22Rv1 (cell line): Measurements from ENCODE around the gene UBE3C.

Experiments
- ZFX ChIP-seq: fragments of 450-650 bp; IDR thresholded peaks from 2 replicates; pipeline ENCODE4 v1.6.1; 2017; ENCODE audit warnings: antibody characterized with exemption, borderline replicate concordance
- TF ChIP-seq, protein P1 (sequence below): fragments of 450-650 bp; IDR thresholded peaks from 2 replicates; pipeline ENCODE4 v1.5.1; 2017; ENCODE audit warnings: mild to moderate bottlenecking

DNA sequence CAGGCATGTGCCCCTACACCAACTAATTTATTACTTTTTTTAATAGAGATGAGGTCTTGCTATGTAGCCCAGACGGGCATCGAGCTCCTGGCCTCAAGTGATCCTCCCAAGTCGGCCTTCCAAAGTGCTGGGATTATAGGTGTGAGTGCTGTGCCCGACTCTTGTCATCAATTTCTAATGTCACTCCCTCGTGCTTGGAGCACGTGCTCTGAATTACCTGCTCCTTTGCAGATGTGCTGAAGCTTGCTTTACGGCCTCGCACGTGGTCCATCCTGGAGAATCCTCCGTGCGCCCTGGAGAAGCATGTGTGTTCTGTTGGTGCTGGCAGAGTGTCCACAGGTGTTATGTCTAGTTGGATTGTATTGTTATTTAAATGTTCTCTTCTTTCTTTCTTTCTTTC is 11.8 kb upstream of the UBE3C start:
- TF ChIP-seq, protein P1, sequence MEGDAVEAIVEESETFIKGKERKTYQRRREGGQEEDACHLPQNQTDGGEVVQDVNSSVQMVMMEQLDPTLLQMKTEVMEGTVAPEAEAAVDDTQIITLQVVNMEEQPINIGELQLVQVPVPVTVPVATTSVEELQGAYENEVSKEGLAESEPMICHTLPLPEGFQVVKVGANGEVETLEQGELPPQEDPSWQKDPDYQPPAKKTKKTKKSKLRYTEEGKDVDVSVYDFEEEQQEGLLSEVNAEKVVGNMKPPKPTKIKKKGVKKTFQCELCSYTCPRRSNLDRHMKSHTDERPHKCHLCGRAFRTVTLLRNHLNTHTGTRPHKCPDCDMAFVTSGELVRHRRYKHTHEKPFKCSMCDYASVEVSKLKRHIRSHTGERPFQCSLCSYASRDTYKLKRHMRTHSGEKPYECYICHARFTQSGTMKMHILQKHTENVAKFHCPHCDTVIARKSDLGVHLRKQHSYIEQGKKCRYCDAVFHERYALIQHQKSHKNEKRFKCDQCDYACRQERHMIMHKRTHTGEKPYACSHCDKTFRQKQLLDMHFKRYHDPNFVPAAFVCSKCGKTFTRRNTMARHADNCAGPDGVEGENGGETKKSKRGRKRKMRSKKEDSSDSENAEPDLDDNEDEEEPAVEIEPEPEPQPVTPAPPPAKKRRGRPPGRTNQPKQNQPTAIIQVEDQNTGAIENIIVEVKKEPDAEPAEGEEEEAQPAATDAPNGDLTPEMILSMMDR = no peak
- TF ChIP-seq ZFX = no peak
